K562 (cell line): ENCODE data around the gene ISY1. TPM values are rescaled to one million over a fixed set of nuclear protein-coding genes. Genes with fewer than 3 reads are reported as not detected.

Source experiments
- ATF1 ChIP-seq, 2 experiments: fragments of 450-650 bp in 1 of 2; IDR thresholded peaks; 2 replicates each; pipeline ENCODE4 v1.6.1; 2016; ENCODE audit warnings: missing compliant biosample characterization in 1 of 2, missing genetic modification characterization in 1 of 2
- CHD1 ChIP-seq: fragments of 200-600 bp; sonication (generic); IDR thresholded peaks from one replicate; pipeline ENCODE4 v1.6.1; 2012; ENCODE audit warnings: mild to moderate bottlenecking, moderate library complexity, low read length, inconsistent platforms
- CTCFL ChIP-seq: IDR thresholded peaks from 2 replicates; pipeline ENCODE4 v1.6.1; 2011; ENCODE audit warnings: borderline replicate concordance, low read depth, mild to moderate bottlenecking, moderate library complexity, low read length; ENCODE audit not compliant: insufficient read depth, poor library complexity, severe bottlenecking
- HDGF ChIP-seq: fragments of 450-650 bp; IDR thresholded peaks from 2 replicates; pipeline ENCODE4 v1.6.1; 2016
- HMBOX1 ChIP-seq: sonication (generic); IDR thresholded peaks from 2 replicates; pipeline ENCODE4 v1.6.1; 2016
- JUND ChIP-seq, 2 experiments: IDR thresholded peaks; 2 replicates in 1 of 2; 3 replicates in 1 of 2; pipeline ENCODE4 v1.6.1; 2011; ENCODE audit warnings: borderline replicate concordance in 2 of 2, low read depth in 2 of 2, low read length in 2 of 2, improper control_type of control experiment in 1 of 2, missing biosample characterization in 1 of 2, missing genetic modification characterization in 1 of 2, missing genetic modification reagents in 1 of 2
- MBD2 ChIP-seq: sonication (generic); IDR thresholded peaks from 2 replicates; pipeline ENCODE4 v1.6.1; 2016; ENCODE audit warnings: low read depth, borderline replicate concordance
- MCM7 ChIP-seq, 2 experiments: fragments of 450-650 bp; IDR thresholded peaks; 2 replicates each; pipeline ENCODE4 v1.6.1; 2016 to 2018
- MYC ChIP-seq, 2 experiments: fragments of 250-450 bp in 1 of 2; sonication (Bioruptor Pico) in 1 of 2; IDR thresholded peaks; 2 replicates each; pipeline versions ENCODE4 v1.5.1 to v1.6.1; 2012 to 2021; ENCODE audit warnings: low read depth in 2 of 2, borderline replicate concordance in 1 of 2, improper control_type of control experiment in 1 of 2, low read length in 1 of 2, mild to moderate bottlenecking in 1 of 2, moderate library complexity in 1 of 2
- NCOA4 ChIP-seq: fragments of 450-650 bp; IDR thresholded peaks from 2 replicates; pipeline ENCODE4 v1.6.1; 2018; ENCODE audit warnings: mild to moderate bottlenecking; ENCODE audit not compliant: partially characterized antibody
- PCBP1 ChIP-seq: fragments of 200-400 bp; formaldehyde crosslinking; IDR thresholded peaks from 2 replicates; pipeline ENCODE4 v1.6.1; 2018; ENCODE audit warnings: mild to moderate bottlenecking, low read depth, low read length; ENCODE audit not compliant: poor library complexity, severe bottlenecking
- POLR2AphosphoS5 ChIP-seq: IDR thresholded peaks from 2 replicates; pipeline ENCODE4 v1.6.1; 2011; ENCODE audit warnings: mild to moderate bottlenecking, low read depth, low read length, moderate library complexity; ENCODE audit not compliant: control insufficient read depth, insufficient read depth
- POLR3A ChIP-seq: IDR thresholded peaks from 2 replicates; pipeline ENCODE4 v1.6.1; 2011; ENCODE audit warnings: borderline replicate concordance, mild to moderate bottlenecking, moderate library complexity; ENCODE audit not compliant: insufficient read length, insufficient read depth; ENCODE audit errors: extremely low read depth
- SIN3B ChIP-seq: fragments of 450-650 bp; IDR thresholded peaks from 2 replicates; pipeline ENCODE4 v1.6.1; 2017; ENCODE audit warnings: low read depth, mild to moderate bottlenecking, moderate library complexity
- SMAD1 ChIP-seq: fragments of 150-350 bp; IDR thresholded peaks from 2 replicates; pipeline ENCODE4 v1.6.1; 2014; ENCODE audit warnings: low read length, low read depth; ENCODE audit not compliant: partially characterized antibody
- SRSF9 ChIP-seq: fragments of 200-400 bp; formaldehyde crosslinking; IDR thresholded peaks from 2 replicates; pipeline ENCODE4 v1.6.1; 2017; ENCODE audit warnings: low read depth, low read length, borderline replicate concordance
- STAG1 ChIP-seq: sonication (generic); formaldehyde crosslinking; IDR thresholded peaks from 2 replicates; pipeline ENCODE4 v1.5.0; 2020; ENCODE audit warnings: missing genetic modification reagents, borderline replicate concordance
- STAT5B ChIP-seq: fragments of 250-450 bp; sonication (Bioruptor Pico); IDR thresholded peaks from 2 replicates; pipeline ENCODE4 v1.8.0; 2021; ENCODE audit warnings: mild to moderate bottlenecking, inconsistent platforms
- USF1 ChIP-seq: sonication (generic); formaldehyde crosslinking; IDR thresholded peaks from 2 replicates; pipeline ENCODE4 v1.9.0; 2022; ENCODE audit warnings: mild to moderate bottlenecking, missing genetic modification reagents
- ZNF124 ChIP-seq: sonication (generic); formaldehyde crosslinking; IDR thresholded peaks from 2 replicates; pipeline ENCODE4 v1.8.1; 2022; ENCODE audit warnings: missing genetic modification reagents
- ZNF282 ChIP-seq: sonication (generic); formaldehyde crosslinking; IDR thresholded peaks from 2 replicates; pipeline ENCODE4 v1.8.1; 2023; ENCODE audit warnings: missing genetic modification reagents
- ZNF431 ChIP-seq: sonication (generic); formaldehyde crosslinking; IDR thresholded peaks from 2 replicates; pipeline ENCODE4 v1.8.0; 2022; ENCODE audit warnings: mild to moderate bottlenecking, missing genetic modification reagents
- polyA plus RNA-seq, 8 experiments: library from polyadenylated mRNA; depleted of rRNA in 4 of 8; stranded (reverse) in 5 of 8; unstranded in 3 of 8; fragments of >200 nt; fragmentation: Nextera tagmentation in 2 of 8; fragmentation: Illumina TruSeq in 1 of 8; extraction: Ambion mirVana in 2 of 8; extraction: Trizol in 1 of 8; gene quantifications; 2 replicates each; pipeline versions ENCODE4 v1.2.1 to v1.2.3, GENCODE V29; 2011 to 2014; ENCODE audit warnings: inconsistent platforms in 1 of 8, missing spikeins in 1 of 8
- total RNA-seq, 7 experiments: library from RNA; depleted of rRNA in 6 of 7; stranded (reverse); fragments of >200 nt in 6 of 7; fragmentation: Illumina TruSeq in 2 of 7; extraction: Trizol in 2 of 7; gene quantifications; 2 replicates each; pipeline versions ENCODE4 v1.2.1 to v1.2.3, GENCODE V29; 2011 to 2021; ENCODE audit warnings: low replicate concordance in 1 of 7
- TF ChIP-seq, protein P1 (sequence below): sonication (generic); formaldehyde crosslinking; IDR thresholded peaks from 2 replicates; pipeline ENCODE4 v1.8.0; 2022; ENCODE audit warnings: missing genetic modification reagents, mild to moderate bottlenecking, moderate library complexity, borderline replicate concordance

ISY1 gene
- total and polyA plus RNA-seq, 9 of the 15 experiments (the other 6 are each of a cell fraction or from before 2014, with no cell fraction given), result 23.5 to 50.0 (median 32.9) TPM

DNA sequence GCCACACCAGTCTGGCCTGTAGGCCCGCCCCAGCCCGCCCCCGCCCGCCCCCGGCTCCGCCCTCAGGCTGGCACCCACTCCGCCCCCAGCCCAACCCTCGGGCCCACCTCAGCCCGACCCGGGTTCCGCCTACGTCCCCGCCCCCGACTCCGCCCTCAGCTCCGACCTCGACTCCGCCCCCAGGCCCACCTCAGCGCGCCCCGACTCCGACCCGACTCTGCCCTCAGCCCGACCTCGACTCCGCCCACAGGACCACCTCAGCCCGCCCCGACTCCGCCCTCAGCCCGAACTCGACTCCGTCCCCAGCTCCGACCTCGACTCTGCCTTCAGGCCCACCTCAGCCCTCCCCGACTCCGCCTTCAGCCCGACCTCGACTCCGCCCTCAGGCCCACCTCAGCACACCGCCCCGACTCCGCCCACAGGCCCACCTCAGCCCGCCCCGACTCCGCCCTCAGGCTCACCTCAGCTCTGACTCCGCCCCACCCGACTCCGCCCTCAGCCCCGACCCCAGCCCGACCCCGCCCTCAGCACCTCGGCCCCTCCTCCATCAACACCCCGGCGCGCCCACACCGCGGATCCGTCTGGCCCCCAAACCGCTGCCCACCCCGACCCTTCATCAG is 39.0 kb downstream of the ISY1 start, which contains the start of gene RAB43 (continued):
- TF ChIP-seq HMBOX1 (no peak), MBD2 (peak; percentile 32; the same call in 1 of the 2 replicates), ZNF431 (no peak), CTCFL (no peak), JUND (IDR thresholded peaks at IDR 0.05; ENCODE audit: borderline replicate concordance, low read depth, low read length) (no peak), JUND (tag; IDR thresholded peaks at IDR 0.05; ENCODE audit: borderline replicate concordance, low read depth, low read length) (no peak), PCBP1 (peak; percentile 28), POLR2AphosphoS5 (0 out of 2 replicates have a peak, but pooled peaks have one; percentile 7), NCOA4 (no peak), USF1 (CRISPR knock-in tag) (no peak), HDGF (peak; percentile 92; the same call in 1 of the 2 replicates), MCM7 (IDR thresholded peaks at IDR 0.05) (no peak), ZNF282 (CRISPR knock-in tag) (no peak), POLR3A (no peak), ZNF124 (CRISPR knock-in tag) (no peak), SRSF9 (no peak), MYC (IDR thresholded peaks at IDR 0.05; ENCODE audit: low read depth, low read length) (no peak), MYC (CRISPR knock-in tag; IDR thresholded peaks at IDR 0.05; ENCODE audit: borderline replicate concordance, low read depth) (no peak), CHD1 (no peak), SMAD1 (no peak), SIN3B (no peak), STAT5B (CRISPR knock-in tag) (no peak), STAG1 (no peak), ATF1 (CRISPR knock-in tag; IDR thresholded peaks at IDR 0.05) (no peak), ATF1 (tag; IDR thresholded peaks at IDR 0.05) (no peak)
- TF ChIP-seq, protein P1, sequence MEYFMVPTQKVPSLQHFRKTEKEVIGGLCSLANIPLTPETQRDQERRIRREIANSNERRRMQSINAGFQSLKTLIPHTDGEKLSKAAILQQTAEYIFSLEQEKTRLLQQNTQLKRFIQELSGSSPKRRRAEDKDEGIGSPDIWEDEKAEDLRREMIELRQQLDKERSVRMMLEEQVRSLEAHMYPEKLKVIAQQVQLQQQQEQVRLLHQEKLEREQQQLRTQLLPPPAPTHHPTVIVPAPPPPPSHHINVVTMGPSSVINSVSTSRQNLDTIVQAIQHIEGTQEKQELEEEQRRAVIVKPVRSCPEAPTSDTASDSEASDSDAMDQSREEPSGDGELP (CRISPR knock-in tag), result peak; percentile 15; the same call in 1 of the 2 replicates
